ENCODE results near the gene PPP1R3C.
A peak's percentile ranks its signal among the peaks of the same experiment; 100 is the strongest.

The PPP1R3C gene

DNA sequence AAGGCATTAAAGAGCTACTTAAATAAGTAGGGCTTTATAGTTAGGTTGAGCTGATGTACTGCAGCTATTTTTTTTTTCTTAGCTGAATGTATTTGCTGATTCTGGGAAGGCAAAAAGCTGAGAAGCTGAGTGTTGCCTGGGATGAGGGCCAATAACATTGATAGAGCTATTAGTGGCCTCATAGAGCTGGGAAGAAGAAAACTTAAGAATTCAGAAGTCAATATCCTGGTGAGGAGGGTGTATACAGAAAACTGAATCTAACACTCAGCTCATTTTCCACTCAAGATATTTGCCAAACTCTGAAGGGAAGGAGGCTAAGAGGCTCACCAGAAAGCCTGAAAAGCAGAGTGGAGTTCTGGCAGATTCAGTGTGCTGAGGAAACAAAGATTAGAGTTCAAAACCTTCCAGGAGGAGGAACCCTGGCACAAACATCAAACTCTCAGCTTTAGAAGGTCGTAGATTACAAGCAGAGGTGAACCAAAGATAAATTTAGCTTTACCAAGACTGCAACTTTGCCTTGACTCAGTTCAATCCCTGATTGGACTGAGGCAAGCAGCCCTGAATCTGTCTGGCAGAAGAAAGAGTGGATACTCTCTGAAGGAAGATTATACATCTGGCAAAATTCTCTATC is 11.3 kb downstream of the PPP1R3C start:
- TF ChIP-seq, protein P1, sequence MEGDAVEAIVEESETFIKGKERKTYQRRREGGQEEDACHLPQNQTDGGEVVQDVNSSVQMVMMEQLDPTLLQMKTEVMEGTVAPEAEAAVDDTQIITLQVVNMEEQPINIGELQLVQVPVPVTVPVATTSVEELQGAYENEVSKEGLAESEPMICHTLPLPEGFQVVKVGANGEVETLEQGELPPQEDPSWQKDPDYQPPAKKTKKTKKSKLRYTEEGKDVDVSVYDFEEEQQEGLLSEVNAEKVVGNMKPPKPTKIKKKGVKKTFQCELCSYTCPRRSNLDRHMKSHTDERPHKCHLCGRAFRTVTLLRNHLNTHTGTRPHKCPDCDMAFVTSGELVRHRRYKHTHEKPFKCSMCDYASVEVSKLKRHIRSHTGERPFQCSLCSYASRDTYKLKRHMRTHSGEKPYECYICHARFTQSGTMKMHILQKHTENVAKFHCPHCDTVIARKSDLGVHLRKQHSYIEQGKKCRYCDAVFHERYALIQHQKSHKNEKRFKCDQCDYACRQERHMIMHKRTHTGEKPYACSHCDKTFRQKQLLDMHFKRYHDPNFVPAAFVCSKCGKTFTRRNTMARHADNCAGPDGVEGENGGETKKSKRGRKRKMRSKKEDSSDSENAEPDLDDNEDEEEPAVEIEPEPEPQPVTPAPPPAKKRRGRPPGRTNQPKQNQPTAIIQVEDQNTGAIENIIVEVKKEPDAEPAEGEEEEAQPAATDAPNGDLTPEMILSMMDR (IDR thresholded peaks at IDR 0.05; ENCODE audit: low read length, missing control alignments): no peak
- DNase-seq (ENCODE audit: low read depth): no peak
- no peak overlapping the region for H3K4me3 ChIP-seq (replicated peaks; ENCODE audit: low read depth, low read length)

DNA sequence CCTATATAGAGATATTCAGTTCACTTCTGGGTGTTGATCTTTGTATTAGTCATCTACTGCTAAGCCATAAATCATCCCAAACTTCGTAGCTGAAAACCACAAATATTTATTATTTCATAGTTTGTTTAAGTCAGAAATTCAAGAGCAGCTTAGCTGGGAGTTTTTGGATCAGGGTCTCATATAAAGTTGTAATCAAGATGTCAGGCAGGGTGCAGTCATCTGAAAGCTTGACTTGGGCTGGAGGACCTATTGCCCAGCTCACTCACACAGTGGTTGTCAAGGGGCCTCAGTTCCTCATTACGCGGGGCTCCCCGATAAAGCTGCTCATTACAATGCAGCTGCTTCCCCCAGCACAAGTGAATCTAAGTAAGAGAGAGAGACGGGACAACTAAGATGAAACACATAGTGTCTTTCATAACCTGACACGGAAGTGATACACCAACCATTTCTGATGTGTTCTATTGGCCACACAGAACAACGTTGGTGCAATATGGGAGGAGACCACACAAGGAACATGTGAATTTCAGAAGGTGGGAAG is 15.7 kb downstream of the PPP1R3C start:
- TF ChIP-seq, protein P1 (IDR thresholded peaks at IDR 0.05; ENCODE audit: low read length, missing control alignments): no peak
- no peak overlapping the region for H3K4me3 ChIP-seq (replicated peaks; ENCODE audit: low read depth, low read length)
- DNase-seq (ENCODE audit: low read depth): peak; percentile 79

- DNase-seq (ENCODE audit: low read depth): no peak
Observed at GRCh38 chr10:91616137-91616536, 16.7 kb downstream of the PPP1R3C start.

GRCh38 chr10:91614225-91614624 is 18.6 kb downstream of the PPP1R3C start:
- no peak overlapping the region for H3K4me3 ChIP-seq (replicated peaks; ENCODE audit: low read depth, low read length)
- TF ChIP-seq, protein P1 (IDR thresholded peaks at IDR 0.05; ENCODE audit: low read length, missing control alignments): no peak
- peak; percentile 74 for DNase-seq (ENCODE audit: low read depth)

More at GRCh38 chr10:91616137-91616536, 16.7 kb downstream of the PPP1R3C start:
- no peak overlapping the region for H3K4me3 ChIP-seq (replicated peaks; ENCODE audit: low read depth, low read length)
- TF ChIP-seq, protein P1 (IDR thresholded peaks at IDR 0.05; ENCODE audit: low read length, missing control alignments): no peak

DNA sequence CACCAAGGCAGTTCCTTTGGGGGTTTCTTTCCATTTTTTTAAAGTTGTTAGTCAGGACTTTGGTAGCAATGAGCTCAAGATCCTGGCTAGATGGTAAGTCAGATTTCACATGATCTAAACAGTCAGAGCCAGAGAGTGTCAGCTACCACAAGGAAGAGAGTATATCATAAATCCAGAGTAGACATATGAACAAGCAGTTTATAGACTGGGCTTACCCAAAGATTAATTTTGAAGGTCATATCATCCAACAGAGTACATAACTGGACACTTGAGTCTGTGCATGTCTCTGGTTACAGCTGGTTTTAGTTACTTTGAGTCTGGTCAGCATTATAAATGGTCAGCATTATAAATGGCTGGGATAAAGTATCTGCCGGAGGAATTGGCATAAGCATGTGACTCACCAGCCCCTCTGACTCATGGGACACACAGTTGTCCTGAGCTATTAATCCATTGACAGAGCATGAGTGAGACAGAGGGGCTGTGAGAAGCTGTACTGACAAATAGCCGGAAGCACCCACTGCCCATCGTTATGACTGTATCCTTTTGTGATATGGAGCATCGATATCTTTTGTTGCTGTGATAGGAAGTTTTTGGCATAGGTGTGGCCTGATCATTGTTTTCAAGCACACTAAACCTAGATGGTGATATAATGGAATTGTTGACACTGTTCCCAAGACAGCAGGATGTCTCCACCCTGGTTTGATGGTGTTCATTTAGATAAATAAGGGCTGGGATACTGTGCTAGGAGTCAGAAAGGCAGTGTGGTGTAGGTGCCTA is 19.3 kb downstream of the PPP1R3C start:
- H3K4me3 ChIP-seq (replicated peaks; ENCODE audit: low read depth, low read length): no peak overlapping the region
- DNase-seq (ENCODE audit: low read depth): peak; percentile 77
- TF ChIP-seq, protein P1 (IDR thresholded peaks at IDR 0.05; ENCODE audit: low read length, missing control alignments): no peak

DNA sequence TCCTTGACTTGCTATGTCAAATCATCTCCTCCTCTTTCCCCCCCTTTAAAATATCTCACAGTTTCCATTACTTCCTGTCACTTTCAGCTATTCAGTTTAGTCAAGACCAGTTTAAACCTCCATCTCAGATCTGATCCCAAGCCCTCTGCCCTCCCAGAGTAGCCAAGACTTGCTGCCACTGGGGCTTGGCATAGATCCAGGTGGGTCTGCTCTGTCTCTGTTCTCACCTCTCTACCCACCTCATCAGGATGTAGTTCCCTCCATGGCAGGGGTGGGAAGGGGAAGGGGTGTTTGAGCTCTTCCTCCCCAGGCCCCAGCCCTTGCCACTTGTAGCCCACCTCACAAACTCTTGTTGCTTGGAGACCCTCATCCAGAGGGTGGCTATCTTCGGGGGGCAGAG is 22.0 kb downstream of the PPP1R3C start:
- TF ChIP-seq, protein P1 (IDR thresholded peaks at IDR 0.05; ENCODE audit: low read length, missing control alignments): no peak
- DNase-seq (ENCODE audit: low read depth): no peak
- H3K4me3 ChIP-seq (replicated peaks; ENCODE audit: low read depth, low read length): no peak overlapping the region
